HG02798 (cell line): Measurements from ENCODE around the gene SYT13.

Experiments
- ATAC-seq: cut with Tn5 transposase; IDR thresholded peaks from one replicate; pipeline ENCODE4 v1.9.1; 2021; ENCODE audit warnings: mild to moderate bottlenecking; ENCODE audit not compliant: unreplicated experiment, poor library complexity

The SYT13 gene

DNA sequence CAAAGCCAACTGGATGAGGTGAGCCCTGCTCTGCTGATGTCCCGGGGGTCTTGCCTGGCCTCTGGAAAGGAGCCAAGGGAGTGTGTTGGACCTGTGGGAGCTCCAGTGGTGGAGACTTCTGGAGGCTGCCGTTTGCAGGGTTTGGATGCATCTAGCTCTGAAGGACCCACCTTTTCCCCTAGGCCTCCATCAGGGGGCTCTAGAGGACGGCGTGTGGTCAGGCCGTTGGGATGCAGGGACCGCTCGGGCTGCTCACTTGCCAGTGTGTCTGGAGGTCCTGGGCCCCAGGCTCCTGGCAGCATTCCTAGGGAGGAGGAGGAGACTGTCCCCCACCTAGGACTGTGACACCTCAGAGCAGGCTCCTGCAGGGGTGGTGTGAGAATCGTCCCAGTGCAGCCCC lies 81.4 kb downstream of the SYT13 start:
- ATAC-seq, result no peak

- no peak for ATAC-seq
Observed at GRCh38 chr11:45193695-45194094, 92.4 kb downstream of the SYT13 start.
